MCF 10A (cell line): ENCODE results near the gene FNDC11. TPM values are rescaled to one million over a fixed set of nuclear protein-coding genes. Genes with fewer than 3 reads are reported as not detected.
A peak's percentile ranks its signal among the peaks of the same experiment; 100 is the strongest.

Experiments used
- BruUV-seq: library from RNA; stranded (reverse); fragments of 400-500 nt; replicated peaks from 2 replicates; lab custom pipeline; 2021; lab: Mats Ljungman, UMichigan
- CTCF ChIA-PET: fragments of 300-600 bp; sonication (Branson Sonifier 250); formaldehyde crosslinking; extraction: SDS; loops from one replicate; lab custom pipeline; 2021; ENCODE audit warnings: antibody characterized with exemption, inconsistent platforms; lab: Yijun Ruan, JAX
- POLR2A ChIA-PET: fragments of 300-600, 350-650 bp; sonication (Branson Sonifier 250); formaldehyde crosslinking; extraction: SDS; loops from one replicate; lab custom pipeline; 2020; ENCODE audit warnings: antibody characterized with exemption, inconsistent platforms; lab: Yijun Ruan, JAX
- DNase-seq: peaks from one replicate; pipeline ENCODE4 v3.0.0-alpha.2; 2018; ENCODE audit not compliant: unreplicated experiment
- H3K27ac Mint-ChIP-seq: one replicate; pipeline ENCODE4 v1.8.0; 2022; ENCODE audit warnings: mild to moderate bottlenecking, low read depth, mixed read lengths; ENCODE audit not compliant: unreplicated experiment
- H3K27me3 Mint-ChIP-seq: one replicate; pipeline ENCODE4 v1.8.0; 2022; ENCODE audit warnings: mixed read lengths; ENCODE audit not compliant: insufficient read depth, unreplicated experiment
- H3K36me3 Mint-ChIP-seq: one replicate; pipeline ENCODE4 v1.8.0; 2022; ENCODE audit warnings: mild to moderate bottlenecking, moderate library complexity, mixed read lengths; ENCODE audit not compliant: insufficient read depth, unreplicated experiment
- H3K4me1 Mint-ChIP-seq: one replicate; pipeline ENCODE4 v1.8.0; 2022; ENCODE audit warnings: mixed read lengths; ENCODE audit not compliant: insufficient read depth, unreplicated experiment
- H3K4me3 Mint-ChIP-seq: one replicate; pipeline ENCODE4 v1.8.0; 2022; ENCODE audit warnings: mild to moderate bottlenecking, moderate library complexity, mixed read lengths; ENCODE audit not compliant: unreplicated experiment
- H3K9me3 Mint-ChIP-seq: one replicate; pipeline ENCODE4 v1.8.0; 2022; ENCODE audit warnings: mixed read lengths; ENCODE audit not compliant: unreplicated experiment
- CTCF ChIP-seq: fragments of 200-600 bp; IDR thresholded peaks from one replicate; pipeline ENCODE4 v1.8.0; 2022; ENCODE audit warnings: antibody characterized with exemption, mild to moderate bottlenecking; ENCODE audit not compliant: unreplicated experiment
- intact Hi-C: fragments of 100-400 bp; cut with micrococcal nuclease; formaldehyde crosslinking; loops from 2 replicates; pipeline ENCODE4 v1.14.1; 2022
- total RNA-seq: library from RNA; stranded (reverse); gene quantifications from 2 replicates; pipeline ENCODE4 v1.2.3, GENCODE V29; 2022

The FNDC11 gene
- total RNA-seq, 1 experiment from 2014 or later = 2.4 TPM

DNA sequence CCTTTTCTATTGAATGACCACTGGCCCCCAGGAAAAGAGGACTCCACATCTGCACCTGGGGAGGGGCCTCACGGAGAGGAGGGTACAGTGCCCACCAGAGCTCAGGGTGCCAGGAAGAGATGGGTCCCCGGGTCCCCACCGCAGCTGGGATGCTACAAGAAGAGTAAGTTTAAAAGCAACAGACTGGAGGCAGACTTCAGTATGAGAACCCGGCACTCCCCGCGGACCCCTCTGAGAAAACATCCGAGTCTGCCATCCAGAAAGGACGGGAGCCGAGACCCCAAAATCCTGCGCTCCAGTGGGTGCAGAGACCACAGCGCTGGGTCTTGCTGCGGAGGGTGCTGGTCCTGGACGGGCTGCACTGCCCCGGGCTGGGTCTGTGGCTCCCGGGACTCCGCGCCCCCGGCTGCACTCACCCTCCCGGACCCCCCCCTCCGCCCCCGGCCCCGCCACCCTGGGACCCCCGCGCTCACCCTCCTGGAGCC, 19.7 kb downstream of the FNDC11 start:
- intact Hi-C loops = no loop called here
- TF ChIP-seq CTCF = no peak
- ChIA-PET CTCF (interaction anchor here (0.6 to 1.3 kb wide), 3 partner anchors 36 to 291 kb away, joined by 4 to 6 read pairs (median 4); partner anchors contain the start of genes PTK6 and TPD52L2), POLR2A (interaction anchor here (0.6 to 2.5 kb wide), 6 partner anchors 9 to 291 kb away, joined by 3 to 12 read pairs (median 4); partner anchors contain the start of genes GMEB2, PTK6 and TPD52L2)
- Mint-ChIP-seq H3K4me1 (no peaks in the 10 kb centered on the region), H3K9me3 (no peaks in the 10 kb centered on the region), H3K4me3 (peak overlapping the region; percentile 78), H3K27me3 (no peaks in the 10 kb centered on the region), H3K36me3 (no peaks in the 10 kb centered on the region), H3K27ac (peak overlapping the region; percentile 87)
- DNase-seq = no peak
- TSS peak; percentile 23 for BruUV-seq

GRCh38 chr20:63574156-63574828, 20.3 kb downstream of the FNDC11 start, which contains the start of gene HELZ2:
Gene HELZ2, minus strand, starts transcription at chr20:63574239. Its CDS starts 1,854 bp downstream, at chr20:63572385.
- intact Hi-C loops = no loop called here

GRCh38 chr20:63574829-63575743, 21.1 kb downstream of the FNDC11 start:
- Mint-ChIP-seq H3K4me3 (peak overlapping the region; percentile 78), H3K4me1 (no peaks in the 10 kb centered on the region), H3K27me3 (no peaks in the 10 kb centered on the region), H3K9me3 (no peaks in the 10 kb centered on the region), H3K36me3 (no peaks in the 10 kb centered on the region), H3K27ac (no peak overlapping the region)
- peak; percentile 54 for DNase-seq
- no TSS peak for BruUV-seq
- intact Hi-C loops = no loop called here
- CTCF ChIA-PET = no interaction called here
- POLR2A ChIA-PET = interaction anchor here (1.1 to 2.5 kb wide), 3 partner anchors 10 to 290 kb away, joined by 4 to 12 read pairs (median 5); partner anchors contain the start of gene TPD52L2
- no peak for TF ChIP-seq CTCF

More at GRCh38 chr20:63574156-63574828, 20.3 kb downstream of the FNDC11 start, which contains the start of gene HELZ2:
- no peaks in the 10 kb centered on the region for H3K4me1 Mint-ChIP-seq
- H3K36me3 Mint-ChIP-seq = no peaks in the 10 kb centered on the region
- BruUV-seq = no TSS peak
- ChIA-PET POLR2A (interaction anchor here (0.6 to 2.5 kb wide), 7 partner anchors 9 to 291 kb away, joined by 3 to 12 read pairs (median 4); partner anchors contain the start of genes GMEB2, PTK6 and TPD52L2), CTCF (interaction anchor here (0.6 to 1.3 kb wide), 3 partner anchors 36 to 290 kb away, joined by 4 to 6 read pairs (median 4); partner anchors contain the start of genes PTK6 and TPD52L2)
- peak within 1 kb of the TSS; percentile 87 for H3K27ac Mint-ChIP-seq
- H3K4me3 Mint-ChIP-seq = peak within 1 kb of the TSS; percentile 78
- H3K27me3 Mint-ChIP-seq = no peaks in the 10 kb centered on the region
- no peaks in the 10 kb centered on the region for H3K9me3 Mint-ChIP-seq
- peak; percentile 65 for DNase-seq
- TF ChIP-seq CTCF = no peak
